CD14-positive monocyte (primary cell): Measurements from ENCODE around the gene RIC3. TPM values are rescaled to one million over a fixed set of nuclear protein-coding genes. Genes with fewer than 3 reads are reported as not detected.

Experiments
- DNase-seq, 3 donors: peaks; one replicate each; pipeline ENCODE4 v3.0.0-alpha.2; 2011 to 2022
- H2AFZ ChIP-seq: 2 replicates; pipeline ENCODE4 v1.6.0; 2012; ENCODE audit warnings: mild to moderate bottlenecking, low read depth, low read length, inconsistent platforms; ENCODE audit not compliant: insufficient read depth, poor library complexity, severe bottlenecking
- H3K27ac ChIP-seq, 2 donors: 1 replicate in 1 of 2; 2 replicates in 1 of 2; pipeline ENCODE4 v1.5.1; 2012 to 2013; ENCODE audit warnings: low read length in 2 of 2, control low read depth in 1 of 2, inconsistent platforms in 1 of 2, low read depth in 1 of 2, mild to moderate bottlenecking in 1 of 2
- H3K27me3 ChIP-seq, 2 donors: one replicate each; pipeline versions ENCODE4 v1.6.0 to v1.6.1; 2011 to 2013; ENCODE audit warnings: low read length in 2 of 2; ENCODE audit not compliant: control insufficient read depth in 2 of 2, insufficient read depth in 2 of 2
- H3K36me3 ChIP-seq, 2 donors: replicated peaks in 1 of 2; 1 replicate in 1 of 2; 2 replicates in 1 of 2; pipeline versions ENCODE4 v1.5.1 to v1.6.1; 2012 to 2013; ENCODE audit warnings: low read length in 2 of 2, control low read depth in 1 of 2, inconsistent platforms in 1 of 2, mild to moderate bottlenecking in 1 of 2; ENCODE audit not compliant: insufficient read depth in 2 of 2, control insufficient read depth in 1 of 2
- H3K4me1 ChIP-seq, 2 donors: 1 replicate in 1 of 2; 2 replicates in 1 of 2; pipeline versions ENCODE4 v1.5.1 to v1.6.1; 2012 to 2013; ENCODE audit warnings: low read length in 2 of 2, control low read depth in 1 of 2, inconsistent platforms in 1 of 2, mild to moderate bottlenecking in 1 of 2, moderate library complexity in 1 of 2; ENCODE audit not compliant: insufficient read depth in 2 of 2, control insufficient read depth in 1 of 2
- H3K4me2 ChIP-seq: replicated peaks from 2 replicates; pipeline ENCODE3; 2012; ENCODE audit warnings: low read length, moderate library complexity, mild to moderate bottlenecking; ENCODE audit not compliant: poor library complexity, severe bottlenecking; ENCODE audit errors: extremely low read depth
- H3K4me3 ChIP-seq, 3 experiments: fragments of 200-600 bp in 1 of 3; sonication (generic) in 1 of 3; replicated peaks in 1 of 3; 1 replicate in 2 of 3; 2 replicates in 1 of 3; pipeline ENCODE4 v1.5.1; 2011 to 2013; ENCODE audit warnings: low read length in 3 of 3, mild to moderate bottlenecking in 3 of 3, control low read depth in 2 of 3, low read depth in 2 of 3, inconsistent platforms in 1 of 3, moderate library complexity in 1 of 3
- H3K79me2 ChIP-seq: 2 replicates; pipeline ENCODE4 v1.6.0; 2012; ENCODE audit warnings: mild to moderate bottlenecking, control low read depth, inconsistent platforms, low read length, moderate library complexity; ENCODE audit not compliant: insufficient read depth
- H3K9ac ChIP-seq: 2 replicates; pipeline ENCODE4 v1.6.0; 2017; ENCODE audit warnings: low read length, mild to moderate bottlenecking; ENCODE audit not compliant: insufficient read depth, poor library complexity, severe bottlenecking
- H3K9me3 ChIP-seq, 2 donors: replicated peaks in 1 of 2; 1 replicate in 1 of 2; 2 replicates in 1 of 2; pipeline versions ENCODE4 v1.5.1 to v1.6.1; 2012 to 2013; ENCODE audit warnings: low read length in 2 of 2, control low read depth in 1 of 2; ENCODE audit not compliant: control insufficient read depth in 1 of 2, insufficient read depth in 1 of 2
- H4K20me1 ChIP-seq: 2 replicates; pipeline ENCODE4 v1.6.0; 2012; ENCODE audit warnings: mild to moderate bottlenecking, low read length, control low read depth, moderate library complexity; ENCODE audit not compliant: insufficient read depth
- H3K27ac Mint-ChIP-seq, 7 donors: one replicate each; pipeline ENCODE4 v1.8.0; 2020; ENCODE audit warnings: mild to moderate bottlenecking in 7 of 7, mixed read lengths in 7 of 7, moderate library complexity in 6 of 7, inconsistent platforms in 2 of 7
- H3K27me3 Mint-ChIP-seq, 3 donors: one replicate each; pipeline ENCODE4 v1.8.0; 2021 to 2022; ENCODE audit warnings: low read depth in 3 of 3, mild to moderate bottlenecking in 3 of 3, mixed read lengths in 3 of 3, moderate library complexity in 3 of 3, inconsistent platforms in 1 of 3
- H3K36me3 Mint-ChIP-seq, 2 donors: one replicate each; pipeline ENCODE4 v1.8.0; 2020; ENCODE audit warnings: mixed read lengths in 2 of 2, inconsistent platforms in 1 of 2, mild to moderate bottlenecking in 1 of 2
- H3K4me1 Mint-ChIP-seq: one replicate; pipeline ENCODE4 v1.8.0; 2020; ENCODE audit warnings: mild to moderate bottlenecking, mixed read lengths
- H3K4me3 Mint-ChIP-seq, 2 donors: one replicate each; pipeline ENCODE4 v1.8.0; 2020; ENCODE audit warnings: mild to moderate bottlenecking in 2 of 2, mixed read lengths in 2 of 2, moderate library complexity in 1 of 2
- H3K9me3 Mint-ChIP-seq, 7 donors: one replicate each; pipeline ENCODE4 v1.8.0; 2020 to 2022; ENCODE audit warnings: mixed read lengths in 7 of 7, mild to moderate bottlenecking in 6 of 7, moderate library complexity in 6 of 7, inconsistent platforms in 2 of 7
- CTCF ChIP-seq: fragments of 200-600 bp; IDR thresholded peaks from one replicate; pipeline ENCODE4 v1.8.0; 2022; ENCODE audit warnings: antibody characterized with exemption, mild to moderate bottlenecking
- WGBS: methylation state at CpG from one replicate; pipeline ENCODE4 v1.1.5; 2013; ENCODE audit warnings: missing lambda C conversion rate; ENCODE audit not compliant: insufficient coverage; 5-methylcytosine and 5-hydroxymethylcytosine counted together
- intact Hi-C, 2 donors: fragments of 100-400 bp; cut with micrococcal nuclease; formaldehyde crosslinking; loops; one replicate each; pipeline versions ENCODE4 v1.15.0 to v1.15.1; 2023
- polyA plus RNA-seq, 3 donors: library from polyadenylated mRNA; depleted of rRNA in 1 of 3; unstranded in 2 of 3; stranded (reverse) in 1 of 3; fragments of 300-500 nt in 2 of 3; fragments of >200 nt in 1 of 3; fragmentation: Illumina TruSeq in 2 of 3; gene quantifications; 1 replicate in 2 of 3; 2 replicates in 1 of 3; pipeline ENCODE4 v1.2.3, GENCODE V29; 2012 to 2021

RIC3 gene
- polyA plus RNA-seq, 3 donors = 0.17 TPM; not detected in 2

GRCh38 chr11:8103909-8104308 is 64.9 kb downstream of the RIC3 start:
- Histone ChIP-seq H3K36me3 (no peaks in the 10 kb centered on the region), H4K20me1 (no peaks in the 10 kb centered on the region), H2AFZ (no peak overlapping the region), H3K27me3 (no peaks in the 10 kb centered on the region), H3K79me2 (no peaks in the 10 kb centered on the region), H3K27ac (no peak overlapping the region), H3K4me2 (no peak overlapping the region), H3K9ac (no peak overlapping the region), H3K9me3 (no peaks in the 10 kb centered on the region), H3K4me1 (no peaks in the 10 kb centered on the region), H3K4me3 (no peak overlapping the region)
- Mint-ChIP-seq H3K27ac (no peak overlapping the region), H3K4me3 (no peak overlapping the region), H3K27me3 (peaks cover 0 to 2% (median 0%) of the 10 kb centered on the region in 3 donors), H3K9me3 (no peaks in the 10 kb centered on the region), H3K36me3 (no peaks in the 10 kb centered on the region), H3K4me1 (no peaks in the 10 kb centered on the region)
- 100% methylated on average over 1 of the region's 2 CpGs for WGBS
- DNase-seq = peak in 1 of 3 donors; percentile 1
- intact Hi-C loops = no loop called here
- no peak for TF ChIP-seq CTCF

DNA sequence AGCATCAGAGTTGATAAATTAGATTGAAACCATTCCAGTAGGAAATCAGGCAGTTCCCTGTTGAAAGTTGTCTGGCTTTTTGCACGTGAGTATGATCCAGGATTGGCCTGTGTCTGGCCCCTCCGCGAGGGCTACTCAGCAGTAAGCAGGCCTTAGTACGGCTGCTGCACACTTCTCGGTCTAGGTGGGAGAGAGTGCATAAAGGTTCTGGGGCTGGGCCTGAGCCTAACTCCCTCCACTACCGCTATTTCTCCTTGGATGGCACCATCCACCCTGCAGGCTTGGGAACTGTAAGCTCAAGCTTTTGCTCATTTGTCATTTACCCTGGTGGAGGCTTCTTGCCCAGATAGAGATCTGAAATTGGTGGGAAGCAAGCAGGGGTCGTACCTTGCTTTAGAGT is 65.9 kb downstream of the RIC3 start:
- no peak overlapping the region for H2AFZ ChIP-seq
- no peak for TF ChIP-seq CTCF
- H3K9ac ChIP-seq = no peak overlapping the region
- no peaks in the 10 kb centered on the region for H3K79me2 ChIP-seq
- DNase-seq = no peak
- H3K4me1 Mint-ChIP-seq = no peaks in the 10 kb centered on the region
- H3K27me3 ChIP-seq = no peaks in the 10 kb centered on the region
- H3K36me3 Mint-ChIP-seq = no peaks in the 10 kb centered on the region
- H3K27me3 Mint-ChIP-seq = peaks cover 0 to 3% (median 0%) of the 10 kb centered on the region in 3 donors
- 86% methylated on average over 2 of the region's 7 CpGs for WGBS
- no peaks in the 10 kb centered on the region for H3K9me3 ChIP-seq
- no peak overlapping the region for H3K4me3 Mint-ChIP-seq
- no peak overlapping the region for H3K27ac ChIP-seq
- no peak overlapping the region for H3K27ac Mint-ChIP-seq
- H3K4me2 ChIP-seq = no peak overlapping the region
- no peaks in the 10 kb centered on the region for H4K20me1 ChIP-seq
- H3K4me3 ChIP-seq = no peak overlapping the region
- no peaks in the 10 kb centered on the region for H3K4me1 ChIP-seq
- no peaks in the 10 kb centered on the region for H3K9me3 Mint-ChIP-seq
- no peaks in the 10 kb centered on the region for H3K36me3 ChIP-seq
- intact Hi-C loops = no loop called here
